Right lobe of liver (tissue), 6 donors: ENCODE results near the gene ADNP2. TPM values are rescaled to one million over a fixed set of nuclear protein-coding genes. Genes with fewer than 3 reads are reported as not detected.

Experiments
- ATAC-seq, 4 donors: fragments of 200-7000 bp; cut with Tn5 transposase; one replicate each; pipeline ENCODE4 v1.9.1; 2020; ENCODE audit warnings: mild to moderate bottlenecking in 4 of 4, moderate library complexity in 4 of 4
- DNase-seq, 3 donors: peaks; one replicate each; pipeline ENCODE4 v3.0.0-alpha.2; 2020
- H3K27ac ChIP-seq, 3 donors: fragments of 200-600 bp; one replicate each; pipeline ENCODE4 v1.8.0; 2022
- H3K27me3 ChIP-seq, 2 donors: fragments of 200-600 bp; one replicate each; pipeline ENCODE4 v1.8.0; 2022
- H3K36me3 ChIP-seq, 4 donors: fragments of 200-600 bp; sonication (generic) in 1 of 4; one replicate each; pipeline versions ENCODE4 v1.5.1 to v1.8.0; 2017 to 2022; ENCODE audit warnings: control low read depth in 1 of 4
- H3K4me1 ChIP-seq, 4 donors: fragments of 200-600 bp; sonication (generic) in 1 of 4; one replicate each; pipeline versions ENCODE4 v1.5.1 to v1.8.0; 2017 to 2022; ENCODE audit warnings: control low read depth in 1 of 4
- H3K4me3 ChIP-seq, 3 donors: fragments of 200-600 bp; one replicate each; pipeline ENCODE4 v1.8.0; 2022
- H3K9me3 ChIP-seq, 4 donors: fragments of 200-600 bp; sonication (generic) in 1 of 4; one replicate each; pipeline versions ENCODE4 v1.5.1 to v1.8.0; 2017 to 2022; ENCODE audit warnings: control low read depth in 1 of 4
- CTCF ChIP-seq, 4 donors: fragments of 200-600 bp in 3 of 4; fragments of 450-650 bp in 1 of 4; IDR thresholded peaks; one replicate each; pipeline versions ENCODE4 v1.5.1 to v1.8.0; 2016 to 2022; ENCODE audit warnings: antibody characterized with exemption in 4 of 4, mild to moderate bottlenecking in 2 of 4
- POLR2A ChIP-seq: fragments of 450-650 bp; IDR thresholded peaks from one replicate; pipeline ENCODE4 v1.6.1; 2017; ENCODE audit warnings: antibody characterized with exemption, mild to moderate bottlenecking
- WGBS: methylation state at CpG from one replicate; pipeline ENCODE4 v1.1.6; 2018; ENCODE audit warnings: low coverage, low lambda C conversion rate; ENCODE audit not compliant: insufficient coverage; ENCODE audit errors: missing lambda C conversion rate; 5-methylcytosine and 5-hydroxymethylcytosine counted together
- intact Hi-C, 2 donors: fragments of 100-400 bp; cut with DNase I; formaldehyde crosslinking; loops; one replicate each; pipeline versions ENCODE4 v1.11.2 to v1.14.1; 2022
- total RNA-seq, 6 experiments: library from RNA; depleted of rRNA in 2 of 6; stranded (reverse); fragments of >200 nt in 2 of 6; fragmentation: NEBNext Ultra II Directional in 3 of 6; extraction: Animal tissue kit (Norgen Biotek cat#: 25700) in 3 of 6; gene quantifications; one replicate each; pipeline versions ENCODE4 v1.1.0 to v1.2.4, GENCODE V29; 2016 to 2023
- donor health status: DM: no; HTN: yes; CAD: no.
- donor health status: DM: no; HTN: no; CAD: no.
- donor health status: DM: no; HTN: no; CAD: no.
- donor health status: DM: no; HTN: yes; CAD: no.
- donor health status: DM: no; HTN: yes; CAD: no.

The ADNP2 gene
- total RNA-seq, 6 experiments from 2014 or later, result 4.4 to 9.9 (median 7.7) TPM

GRCh38 chr18:80184243-80184772, 75.2 kb downstream of the ADNP2 start:
- 100% methylated on average over 5 of the region's 26 CpGs for WGBS
- H3K9me3 ChIP-seq, result no peaks in the 10 kb centered on the region
- ATAC-seq (no peak), DNase-seq (no peak)
- no peaks in the 10 kb centered on the region for H3K4me1 ChIP-seq
- H3K4me3 ChIP-seq, result no peak overlapping the region
- H3K36me3 ChIP-seq, result no peaks in the 10 kb centered on the region
- no peak overlapping the region for H3K27ac ChIP-seq
- TF ChIP-seq CTCF (IDR thresholded peaks at IDR 0.05), result no peak
- no peak for TF ChIP-seq POLR2A
- H3K27me3 ChIP-seq, result no peaks in the 10 kb centered on the region
- intact Hi-C loops, result no loop called here

- WGBS, result 94% methylated on average over 12 of the region's 12 CpGs
- intact Hi-C loops, result no loop called here
Observed at GRCh38 chr18:80185545-80185944, 76.5 kb downstream of the ADNP2 start.

GRCh38 chr18:80187956-80188642, 79.0 kb downstream of the ADNP2 start:
- Histone ChIP-seq H3K4me3 (no peak overlapping the region), H3K9me3 (no peaks in the 10 kb centered on the region), H3K36me3 (no peaks in the 10 kb centered on the region), H3K27ac (no peak overlapping the region), H3K27me3 (no peaks in the 10 kb centered on the region), H3K4me1 (no peaks in the 10 kb centered on the region)
- intact Hi-C loops, result no loop called here
- DNase-seq (no peak), ATAC-seq (no peak)
- WGBS, result 94% methylated on average over 7 of the region's 19 CpGs
- no peak for TF ChIP-seq CTCF (IDR thresholded peaks at IDR 0.05)
- no peak for TF ChIP-seq POLR2A

More at GRCh38 chr18:80185545-80185944, 76.5 kb downstream of the ADNP2 start:
- H3K9me3 ChIP-seq, result no peaks in the 10 kb centered on the region
- no peak overlapping the region for H3K27ac ChIP-seq
- H3K27me3 ChIP-seq, result no peaks in the 10 kb centered on the region
- H3K4me1 ChIP-seq, result no peaks in the 10 kb centered on the region
- no peak overlapping the region for H3K4me3 ChIP-seq
- DNase-seq (no peak), ATAC-seq (no peak)
- H3K36me3 ChIP-seq, result no peaks in the 10 kb centered on the region
- no peak for TF ChIP-seq CTCF (IDR thresholded peaks at IDR 0.05)
- TF ChIP-seq POLR2A, result no peak

GRCh38 chr18:80188643-80189530, 79.8 kb downstream of the ADNP2 start:
- Histone ChIP-seq H3K4me3 (no peak overlapping the region), H3K27me3 (no peaks in the 10 kb centered on the region), H3K4me1 (no peaks in the 10 kb centered on the region), H3K36me3 (no peaks in the 10 kb centered on the region), H3K27ac (no peak overlapping the region), H3K9me3 (no peaks in the 10 kb centered on the region)
- ATAC-seq, result no peak
- intact Hi-C loops, result no loop called here
- 86% methylated on average over 11 of the region's 20 CpGs for WGBS
- DNase-seq, result no peak
- TF ChIP-seq CTCF (IDR thresholded peaks at IDR 0.05) (no peak), POLR2A (no peak)
